HG03064 (cell line): ENCODE data around the gene ASB17.
"Not testable (repeated sequence)": the region's sequence is repeated elsewhere in the genome, so short reads cannot be mapped to it uniquely, and the experiment has no call there.

Source experiments
- ATAC-seq: cut with Tn5 transposase; IDR thresholded peaks from one replicate; pipeline ENCODE4 v1.9.1; 2021; ENCODE audit warnings: low read depth; ENCODE audit not compliant: unreplicated experiment

The ASB17 gene, protein sequence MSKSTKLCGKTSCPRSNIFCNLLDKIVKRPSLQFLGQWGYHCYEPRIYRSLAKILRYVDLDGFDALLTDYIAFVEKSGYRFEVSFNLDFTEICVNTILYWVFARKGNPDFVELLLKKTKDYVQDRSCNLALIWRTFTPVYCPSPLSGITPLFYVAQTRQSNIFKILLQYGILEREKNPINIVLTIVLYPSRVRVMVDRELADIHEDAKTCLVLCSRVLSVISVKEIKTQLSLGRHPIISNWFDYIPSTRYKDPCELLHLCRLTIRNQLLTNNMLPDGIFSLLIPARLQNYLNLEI

DNA sequence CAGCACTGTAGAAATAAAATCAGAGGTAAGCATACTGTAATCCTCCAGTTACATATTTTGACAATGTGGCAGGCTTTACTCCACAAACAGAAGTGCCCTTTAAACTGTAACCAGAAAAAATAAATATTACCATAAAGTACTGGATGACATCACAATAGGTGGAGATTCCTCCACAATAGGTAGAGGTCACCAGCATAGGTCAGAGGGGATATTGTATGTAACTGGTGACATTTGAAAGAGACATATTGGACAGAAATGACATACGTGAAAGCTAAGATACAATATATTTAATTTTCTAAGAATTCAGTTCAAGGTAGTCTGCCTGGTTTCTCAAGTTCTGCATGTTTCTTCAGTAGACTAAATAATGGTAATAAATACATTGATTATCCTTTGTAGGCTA, at the start of gene ASB17:
Gene ASB17 (minus strand): TSS at position 101 of the 400 bp plus-strand sequence. CDS start 113 bp downstream, outside the sequence.
- no peak for ATAC-seq

DNA sequence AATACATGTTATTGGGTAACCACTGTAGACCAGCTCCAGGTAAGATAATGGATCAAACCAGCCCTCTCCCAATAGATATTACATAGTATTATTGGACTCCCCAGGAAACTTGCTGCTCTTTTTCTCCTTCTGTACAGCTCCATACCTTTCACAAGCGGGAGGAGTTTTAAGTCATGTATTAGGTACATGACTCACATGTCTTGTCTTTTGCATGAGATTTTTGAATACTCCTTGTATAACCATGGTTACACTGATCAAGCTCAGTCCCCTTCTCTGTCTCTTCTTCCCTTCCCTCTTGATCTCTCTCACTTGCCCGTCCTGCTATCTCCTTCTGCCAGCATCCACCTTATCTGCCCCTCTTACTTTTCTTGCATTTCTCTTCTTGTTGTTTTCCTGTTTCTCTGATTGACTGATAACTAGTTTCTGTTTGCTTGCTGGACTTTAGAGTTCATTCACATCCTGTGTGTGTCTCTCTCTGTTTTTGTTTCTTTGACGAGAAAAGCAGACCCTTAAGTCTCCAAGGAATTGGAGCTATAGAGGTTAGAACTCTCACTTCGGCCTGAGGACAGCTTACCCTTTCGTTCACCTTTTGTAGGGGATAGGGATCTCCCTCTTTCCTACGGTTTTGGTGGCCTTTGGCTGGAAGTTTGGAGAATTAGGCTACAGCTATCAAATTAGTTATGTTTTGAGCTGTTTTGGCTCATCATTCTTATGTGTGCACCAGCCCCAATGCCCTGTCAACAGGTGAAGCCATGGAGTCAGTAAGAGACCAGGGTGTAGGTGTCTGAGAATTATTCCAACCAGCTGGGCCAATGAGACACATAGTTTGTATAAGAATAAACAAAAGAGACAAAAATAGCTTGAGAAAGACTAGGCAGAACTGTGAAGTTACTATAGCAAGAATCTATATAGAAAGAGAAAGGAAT, 49.0 kb upstream of the ASB17 start:
- peak; percentile 50 for ATAC-seq

- ATAC-seq, result no peak
Observed at GRCh38 chr1:75970631-75971030, 38.4 kb upstream of the ASB17 start.

GRCh38 chr1:75969550-75969949, 37.3 kb upstream of the ASB17 start:
- ATAC-seq, result no peak

DNA sequence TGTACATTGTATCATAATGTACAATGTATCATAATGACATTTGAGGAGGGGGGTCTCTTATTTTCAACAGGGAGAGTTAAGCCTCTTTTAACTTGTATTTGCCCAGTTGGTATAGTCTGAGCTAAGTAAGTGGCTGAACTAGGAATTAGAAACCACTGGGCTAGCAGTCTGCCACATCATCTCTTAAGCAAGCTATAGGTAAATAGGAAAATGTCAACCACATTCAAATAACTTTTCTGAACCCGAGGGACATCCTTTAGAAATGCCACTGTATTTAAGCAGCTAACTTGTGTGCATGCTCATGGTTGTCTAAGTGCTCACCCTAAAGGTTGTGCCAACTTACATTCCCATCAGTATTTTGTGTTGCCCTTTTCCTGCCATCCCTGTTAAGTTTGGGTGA, 35.5 kb upstream of the ASB17 start:
- no peak for ATAC-seq

DNA sequence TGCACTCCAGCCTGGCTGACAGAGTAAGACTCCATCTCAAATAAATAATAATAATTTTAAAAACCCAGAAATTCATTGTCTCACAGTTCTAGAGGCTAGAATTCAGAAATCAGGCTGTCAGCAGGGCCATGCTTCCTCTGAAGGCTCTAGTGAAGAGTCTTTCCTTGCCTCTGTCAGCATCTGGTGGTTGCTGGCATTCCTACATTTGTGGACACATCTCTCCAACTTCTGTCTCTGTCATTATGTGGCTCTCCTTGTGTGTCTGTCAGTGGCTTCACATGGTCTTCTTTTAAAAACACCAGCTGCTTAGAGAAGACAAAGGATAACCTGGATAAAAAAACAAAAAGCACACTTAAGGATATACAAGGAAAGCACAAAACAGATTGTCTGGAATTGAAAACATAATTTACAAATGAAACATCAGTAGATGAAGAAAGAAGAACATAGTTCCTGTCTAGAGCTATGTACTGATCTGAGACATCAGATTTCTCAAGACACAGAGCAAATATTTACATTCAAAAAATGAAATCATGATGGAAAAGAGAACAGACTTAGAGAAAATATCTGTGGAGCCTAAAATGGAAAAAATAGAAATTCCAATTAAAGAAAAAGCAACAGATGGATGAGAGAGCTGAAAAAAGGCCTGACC, 32.7 kb upstream of the ASB17 start:
- no peak for ATAC-seq

DNA sequence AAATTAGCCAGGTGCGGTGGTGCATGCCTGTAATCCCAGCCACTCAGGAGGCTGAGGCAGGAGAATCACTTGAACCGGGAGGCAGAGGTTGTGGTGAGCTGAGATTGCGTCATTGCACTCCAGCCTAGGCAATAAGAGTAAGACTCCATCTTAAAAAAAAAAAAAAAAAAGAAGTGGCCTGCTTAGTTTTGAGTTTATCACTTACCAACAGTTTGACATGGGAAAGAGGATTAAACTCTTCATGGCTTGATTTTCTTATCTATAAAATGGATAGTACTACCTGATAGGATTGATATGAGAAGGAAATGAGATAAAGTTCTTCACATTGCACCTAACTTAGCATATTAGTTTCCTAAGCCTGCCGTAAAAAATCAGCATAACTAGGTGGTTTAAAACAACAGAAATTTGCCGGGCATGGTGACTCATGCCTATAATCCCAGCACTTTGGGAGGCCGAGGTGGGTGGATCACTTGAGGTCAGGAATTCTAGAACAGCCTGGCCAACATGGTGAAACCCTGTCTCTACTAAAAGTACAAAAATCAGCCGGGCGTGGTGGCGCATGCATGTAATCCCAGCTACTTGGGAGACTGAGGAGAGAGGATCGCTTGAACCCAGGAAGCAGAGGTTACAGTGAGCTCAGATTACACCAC, 32.0 kb upstream of the ASB17 start:
- not testable (repeated sequence) for ATAC-seq

DNA sequence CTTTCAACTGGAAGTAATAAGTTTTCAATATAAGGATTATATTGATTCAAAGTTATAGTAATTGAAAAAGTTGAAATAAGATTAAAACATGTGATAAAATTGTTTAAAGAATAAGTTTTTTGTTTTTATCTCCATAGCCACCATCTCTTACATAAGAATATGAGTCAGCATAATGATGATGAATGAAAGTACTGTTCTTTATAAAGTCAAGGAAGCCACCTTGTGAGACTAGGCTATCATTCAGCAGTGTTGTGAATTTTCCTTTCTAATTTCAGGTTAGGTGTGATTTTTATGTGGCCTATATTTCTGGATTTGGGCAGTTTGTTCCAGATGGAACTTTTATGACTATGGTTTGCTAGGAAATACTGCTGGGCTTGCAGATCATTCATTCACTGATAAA, 22.4 kb upstream of the ASB17 start:
- no peak for ATAC-seq

DNA sequence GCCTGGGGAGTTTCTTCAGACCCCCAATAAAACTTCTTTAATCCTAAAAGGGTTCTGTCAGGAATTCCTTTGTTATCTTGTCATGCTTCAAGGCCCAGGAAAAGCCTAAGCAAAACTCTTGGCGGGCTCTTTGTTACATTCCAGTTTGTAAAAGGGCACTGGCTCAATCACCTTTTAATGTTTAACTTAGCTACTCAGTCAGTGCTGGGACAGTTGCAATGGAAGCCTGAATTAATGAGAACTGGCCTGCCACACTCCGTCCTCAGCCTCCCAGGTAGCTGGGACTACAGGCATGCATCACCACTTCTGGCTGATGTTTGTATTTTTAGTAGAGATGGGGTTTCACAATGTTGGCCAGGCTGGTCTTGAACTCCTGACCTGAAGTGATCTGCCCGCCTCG, 21.3 kb upstream of the ASB17 start:
- no peak for ATAC-seq

DNA sequence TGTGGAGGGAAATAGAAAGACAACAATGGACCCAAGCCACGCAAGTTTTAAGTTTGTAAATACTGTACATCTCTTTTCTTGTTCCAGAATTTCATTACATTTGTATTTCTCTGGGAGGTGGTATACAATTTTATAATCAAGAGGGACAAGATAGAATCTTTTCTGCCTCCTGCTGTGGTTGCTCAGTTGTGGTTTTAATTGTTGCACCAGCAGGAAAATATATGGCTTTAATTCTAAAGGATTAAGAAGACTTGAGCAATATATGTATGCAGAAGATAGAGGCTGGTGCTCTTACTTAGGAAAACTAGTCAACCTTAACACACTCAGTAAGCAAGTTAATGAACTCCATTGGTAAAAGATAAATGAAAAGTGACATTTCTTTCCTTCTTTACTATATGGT, 19.8 kb upstream of the ASB17 start:
- ATAC-seq, result no peak

DNA sequence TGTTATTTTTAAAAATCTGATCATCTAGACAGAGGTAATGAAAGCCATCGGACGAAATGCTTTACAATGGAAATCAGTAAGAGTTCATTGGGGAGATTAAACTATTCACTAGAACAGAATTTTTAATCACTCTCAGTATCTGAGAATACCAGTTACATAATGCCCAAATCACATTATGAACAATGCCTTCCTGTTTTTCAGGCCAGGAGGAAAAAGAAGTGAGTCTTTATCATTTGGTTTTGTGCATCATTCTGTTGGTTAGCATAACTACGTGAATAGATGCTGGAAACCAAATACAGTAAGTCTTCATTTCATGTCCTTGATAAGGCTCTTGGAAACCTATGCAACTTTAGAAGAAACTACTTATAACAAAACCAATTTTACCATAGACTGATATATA, 18.0 kb upstream of the ASB17 start:
- no peak for ATAC-seq

GRCh38 chr1:75943037-75943436, 10.8 kb upstream of the ASB17 start:
- ATAC-seq, result not testable (repeated sequence)

GRCh38 chr1:75937034-75937433, 4.8 kb upstream of the ASB17 start:
- no peak for ATAC-seq

- no peak for ATAC-seq
Observed at GRCh38 chr1:75922698-75923097, 9.5 kb downstream of the ASB17 start.

DNA sequence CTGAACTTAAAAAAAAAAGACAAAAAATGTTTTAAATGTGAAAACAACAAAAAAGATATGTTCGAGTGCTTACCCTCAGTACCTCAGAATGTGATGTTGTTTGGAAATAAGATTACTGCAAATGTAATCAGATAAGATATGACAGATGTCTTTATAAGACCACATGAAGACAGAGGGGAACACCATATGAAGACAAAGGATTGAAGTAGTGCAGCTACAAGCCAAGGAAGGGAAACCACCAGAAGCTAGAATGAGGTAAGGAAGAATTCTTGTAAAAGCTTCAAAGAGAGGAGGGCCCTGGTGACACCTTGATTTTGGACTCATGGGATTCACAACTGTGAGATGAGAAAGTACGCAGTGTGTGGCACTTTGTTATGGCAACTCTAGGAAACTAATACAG, 15.4 kb downstream of the ASB17 start:
- ATAC-seq, result no peak

DNA sequence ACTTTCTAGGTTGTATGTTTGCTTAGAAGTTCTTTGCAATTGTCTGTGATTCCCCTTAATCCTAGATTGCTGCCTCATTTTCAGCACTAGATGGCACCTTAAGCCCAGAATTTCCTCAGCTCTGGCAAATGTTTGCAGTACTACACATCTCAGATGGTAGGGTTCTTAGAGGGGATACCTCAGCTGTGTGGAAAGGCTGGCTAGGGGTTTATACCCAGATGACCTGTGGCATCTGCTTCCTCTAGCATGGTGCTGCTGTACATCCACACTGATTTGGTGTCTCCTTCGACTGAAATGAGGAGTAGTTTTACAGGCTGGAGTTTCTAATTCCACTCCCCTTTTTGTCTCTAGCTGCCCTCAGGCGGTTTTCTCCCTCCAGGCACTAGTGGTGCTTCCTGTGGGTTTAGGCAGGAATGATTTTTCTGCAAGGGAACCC, 23.5 kb downstream of the ASB17 start:
- no peak for ATAC-seq

GRCh38 chr1:75901371-75901770, 30.8 kb downstream of the ASB17 start:
- no peak for ATAC-seq

- no peak for ATAC-seq
Observed at GRCh38 chr1:75884437-75884836, 47.8 kb downstream of the ASB17 start.

DNA sequence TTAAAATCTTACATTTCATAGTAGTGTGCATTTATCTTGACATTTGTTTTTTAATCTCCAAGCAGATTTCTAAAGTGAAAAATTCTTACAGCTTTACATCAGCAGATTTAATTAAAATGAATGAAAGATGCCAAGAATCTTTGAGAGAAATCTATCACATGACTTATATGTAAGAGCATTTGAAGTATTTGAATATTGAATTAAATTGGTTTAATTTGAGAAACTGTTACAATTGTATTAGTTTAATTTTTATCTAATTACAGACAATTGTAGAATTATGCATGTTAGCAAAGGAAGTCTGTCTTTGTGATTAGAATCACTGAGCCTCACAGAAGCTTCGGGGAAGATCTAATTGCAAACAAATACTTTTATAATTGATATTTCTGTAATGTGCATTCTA, 52.2 kb downstream of the ASB17 start:
- ATAC-seq, result no peak

DNA sequence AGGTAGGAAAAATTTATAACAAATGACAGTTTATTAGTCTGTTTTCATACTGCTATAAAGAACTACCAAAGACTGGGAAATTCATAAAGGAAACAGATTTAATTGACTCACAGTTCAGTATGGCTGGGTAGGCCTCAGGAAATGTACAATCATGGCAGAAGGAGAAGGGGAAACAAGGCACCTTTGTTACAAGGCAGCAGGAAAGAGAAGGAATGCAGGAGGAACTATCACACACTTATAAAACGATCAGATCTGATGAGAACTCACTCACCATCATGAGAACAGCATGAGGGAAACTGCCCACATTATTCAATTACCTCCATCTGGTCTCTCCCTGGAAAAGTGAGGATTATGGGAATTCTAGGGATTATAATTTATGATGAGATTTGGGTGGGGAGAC, 61.3 kb downstream of the ASB17 start:
- ATAC-seq, result no peak
